Smooth muscle cell (in vitro differentiated cells): ENCODE data around the gene N4BP2. TPM values are rescaled to one million over a fixed set of nuclear protein-coding genes. Genes with fewer than 3 reads are reported as not detected.

Experiments used
- DNase-seq: peaks from one replicate; lab custom pipeline; 2025; ENCODE audit not compliant: unreplicated experiment; lab: John Stamatoyannopoulos, UW
- H2AFZ ChIP-seq: fragments of 200-600 bp; sonication (generic); 2 replicates; pipeline ENCODE4 v1.6.0; 2016; ENCODE audit warnings: antibody characterized with exemption, low read depth, mild to moderate bottlenecking
- H3F3A ChIP-seq: fragments of 200-600 bp; sonication (generic); 2 replicates; pipeline ENCODE4 v1.6.0; 2017; ENCODE audit warnings: antibody characterized with exemption, low read depth
- H3K27ac ChIP-seq: fragments of 200-600 bp; sonication (generic); 2 replicates; pipeline ENCODE4 v1.5.1; 2016; ENCODE audit warnings: low read depth, mild to moderate bottlenecking
- H3K27me3 ChIP-seq: fragments of 200-600 bp; sonication (generic); 2 replicates; pipeline ENCODE4 v1.6.1; 2016; ENCODE audit warnings: low read depth, mild to moderate bottlenecking
- H3K36me3 ChIP-seq: fragments of 200-600 bp; sonication (generic); 2 replicates; pipeline ENCODE4 v1.5.1; 2016; ENCODE audit warnings: low read depth
- H3K4me1 ChIP-seq: fragments of 200-600 bp; sonication (generic); 2 replicates; pipeline ENCODE4 v1.5.1; 2016; ENCODE audit warnings: low read depth
- H3K4me2 ChIP-seq: fragments of 200-600 bp; sonication (generic); 2 replicates; pipeline ENCODE4 v1.6.0; 2016; ENCODE audit warnings: mild to moderate bottlenecking
- H3K4me3 ChIP-seq: fragments of 200-600 bp; sonication (generic); 2 replicates; pipeline ENCODE4 v1.5.1; 2016; ENCODE audit warnings: mild to moderate bottlenecking
- H3K79me2 ChIP-seq: fragments of 200-600 bp; sonication (generic); 2 replicates; pipeline ENCODE4 v1.6.0; 2016; ENCODE audit warnings: low read depth, mild to moderate bottlenecking
- H3K9ac ChIP-seq: fragments of 200-600 bp; sonication (generic); 2 replicates; pipeline ENCODE4 v1.6.0; 2016; ENCODE audit warnings: low read depth
- H3K9me3 ChIP-seq: fragments of 200-600 bp; sonication (generic); replicated peaks from 2 replicates; pipeline ENCODE4 v1.5.1; 2016; ENCODE audit warnings: low read depth
- H4K20me1 ChIP-seq: fragments of 200-600 bp; sonication (generic); 2 replicates; pipeline ENCODE4 v1.6.0; 2016; ENCODE audit warnings: low read depth
- CTCF ChIP-seq: fragments of 200-600 bp; sonication (generic); IDR thresholded peaks from 2 replicates; pipeline ENCODE4 v1.5.1; 2017; ENCODE audit warnings: borderline replicate concordance, mild to moderate bottlenecking, antibody characterized with exemption; ENCODE audit not compliant: insufficient read depth, poor library complexity, severe bottlenecking
- WGBS: methylation state at CpG from one replicate; pipeline ENCODE4 v1.1.7; 2016; ENCODE audit warnings: low lambda C conversion rate; 5-methylcytosine and 5-hydroxymethylcytosine counted together
- polyA plus RNA-seq: library from polyadenylated mRNA; unstranded; fragments of >200 nt; fragmentation: Nextera tagmentation; extraction: Ambion mirVana; gene quantifications from 2 replicates; pipeline ENCODE4 v1.2.1, GENCODE V29; 2016
- small RNA-seq: library from RNA; depleted of rRNA; stranded (forward); fragments of <200 nt; gene quantifications from one replicate; pipeline ENCODE3, GENCODE V24; 2014
- total RNA-seq: library from RNA; depleted of rRNA; stranded (reverse); fragments of >200 nt; gene quantifications from 2 replicates; pipeline ENCODE4 v1.2.3, GENCODE V29; 2014

The N4BP2 gene
- total and polyA plus RNA-seq, 2 experiments from 2014 or later, result 9.0 to 40.0 TPM

GRCh38 chr4:40205259-40206198, 148.9 kb downstream of the N4BP2 start:
- H3K27me3 ChIP-seq, result no peaks in the 10 kb centered on the region
- no peak overlapping the region for H3K4me3 ChIP-seq
- TF ChIP-seq CTCF, result no peak
- H4K20me1 ChIP-seq, result no peaks in the 10 kb centered on the region
- H3K4me2 ChIP-seq, result no peak overlapping the region
- H3K79me2 ChIP-seq, result no peaks in the 10 kb centered on the region
- H3K27ac ChIP-seq, result no peak overlapping the region
- H3F3A ChIP-seq, result no peaks in the 10 kb centered on the region
- DNase-seq, result no peak
- no peaks in the 10 kb centered on the region for H3K9me3 ChIP-seq
- H2AFZ ChIP-seq, result no peak overlapping the region
- no peaks in the 10 kb centered on the region for H3K4me1 ChIP-seq
- 33% methylated on average over 6 of the region's 6 CpGs for WGBS
- no peak overlapping the region for H3K9ac ChIP-seq
- no peaks in the 10 kb centered on the region for H3K36me3 ChIP-seq

- H3K27ac ChIP-seq, result no peak overlapping the region
- H3K27me3 ChIP-seq, result no peaks in the 10 kb centered on the region
- no peaks in the 10 kb centered on the region for H3K9me3 ChIP-seq
- no peak for DNase-seq
- no peaks in the 10 kb centered on the region for H4K20me1 ChIP-seq
- no peak overlapping the region for H3K4me3 ChIP-seq
- 81% methylated on average over 2 of the region's 2 CpGs for WGBS
- no peaks in the 10 kb centered on the region for H3F3A ChIP-seq
- no peak for TF ChIP-seq CTCF
- H3K9ac ChIP-seq, result no peak overlapping the region
- no peaks in the 10 kb centered on the region for H3K36me3 ChIP-seq
- H3K4me2 ChIP-seq, result no peak overlapping the region
- H3K4me1 ChIP-seq, result no peaks in the 10 kb centered on the region
- no peaks in the 10 kb centered on the region for H3K79me2 ChIP-seq
- H2AFZ ChIP-seq, result no peak overlapping the region
Measured at GRCh38 chr4:40206426-40206825, 149.8 kb downstream of the N4BP2 start.

Small RNA genes lying within 50 kb of the gene (small RNA-seq; reads per million reads assigned to genes)
- gene AC095057.1 (0.11 reads per million), gene RF00432 (not detected), gene RNU6-1112P (not detected)

Other genes with a start within 250 kb of the N4BP2 start
- gene PDS5A, start 78.9 kb upstream of the N4BP2 start, total RNA-seq, result 57.5 and 61.3 TPM in 2 replicates
- gene PDS5A, start 78.9 kb upstream of the N4BP2 start, polyA plus RNA-seq, result 18.3 and 19.4 TPM in 2 replicates
- not detected in 2 replicates for gene RHOH, start 140.2 kb downstream of the N4BP2 start, total RNA-seq
- gene RHOH, start 140.2 kb downstream of the N4BP2 start, polyA plus RNA-seq, result 0.46 TPM in 1 of 2 replicates, not detected in the other